ENCODE data around the gene IL12RB2.
"Not testable (repeated sequence)": the region's sequence is repeated elsewhere in the genome, so short reads cannot be mapped to it uniquely, and the experiment has no call there.

Gene IL12RB2

GRCh38 chr1:67400029-67400786, 92.5 kb downstream of the IL12RB2 start:
- DNase-seq = not testable (repeated sequence)

GRCh38 chr1:67401443-67401842, 93.8 kb downstream of the IL12RB2 start:
- DNase-seq = no peak

GRCh38 chr1:67404212-67404620, 96.5 kb downstream of the IL12RB2 start:
- DNase-seq = no peak

- no peak for DNase-seq
Observed at GRCh38 chr1:67405473-67406245, 98.0 kb downstream of the IL12RB2 start.

GRCh38 chr1:67407498-67407897, 99.8 kb downstream of the IL12RB2 start:
- DNase-seq = no peak

- no peak for DNase-seq
Observed at GRCh38 chr1:67408148-67408547, 100.5 kb downstream of the IL12RB2 start.

- not testable (repeated sequence) for DNase-seq
Observed at GRCh38 chr1:67413101-67413500, 105.4 kb downstream of the IL12RB2 start.

- no peak for DNase-seq
Observed at GRCh38 chr1:67414574-67414973, 106.9 kb downstream of the IL12RB2 start.

GRCh38 chr1:67415041-67415440, 107.4 kb downstream of the IL12RB2 start:
- no peak for DNase-seq

- not testable (repeated sequence) for DNase-seq
Observed at GRCh38 chr1:67417733-67418132, 110.1 kb downstream of the IL12RB2 start.

- DNase-seq = no peak
Observed at GRCh38 chr1:67418839-67419586, 111.3 kb downstream of the IL12RB2 start.

GRCh38 chr1:67420835-67421492, 113.3 kb downstream of the IL12RB2 start:
- DNase-seq = no peak

GRCh38 chr1:67427465-67427864, 119.8 kb downstream of the IL12RB2 start:
- no peak for DNase-seq

GRCh38 chr1:67427947-67428346, 120.3 kb downstream of the IL12RB2 start:
- DNase-seq = no peak

- no peak for DNase-seq
Observed at GRCh38 chr1:67429011-67429527, 121.4 kb downstream of the IL12RB2 start.

- DNase-seq = peak in 1 of 2 donors; percentile 13
Observed at GRCh38 chr1:67429528-67430357, 122.1 kb downstream of the IL12RB2 start.

- DNase-seq = peak; percentile 70 to 90
Observed at GRCh38 chr1:67430358-67431155, 122.9 kb downstream of the IL12RB2 start, which contains the start of gene SERBP1. Gene SERBP1, minus strand, starts transcription at chr1:67430402. Its CDS starts 102 bp downstream, at chr1:67430300.

- no peak for DNase-seq
Observed at GRCh38 chr1:67431156-67431765, 123.6 kb downstream of the IL12RB2 start.

- no peak for DNase-seq
Observed at GRCh38 chr1:67431869-67432578, 124.4 kb downstream of the IL12RB2 start.

GRCh38 chr1:67432745-67433144, 125.1 kb downstream of the IL12RB2 start:
- no peak for DNase-seq

Measured in bone marrow (tissue), 2 donors.